NCI-H187 treated with DMSO at 0.1 percent for 48 hours (cell line): Measurements from ENCODE around the gene ANKK1.

Source experiments
- DNase-seq: peaks from one replicate; lab custom pipeline; 2025; lab: John Stamatoyannopoulos, UW

Gene ANKK1

DNA sequence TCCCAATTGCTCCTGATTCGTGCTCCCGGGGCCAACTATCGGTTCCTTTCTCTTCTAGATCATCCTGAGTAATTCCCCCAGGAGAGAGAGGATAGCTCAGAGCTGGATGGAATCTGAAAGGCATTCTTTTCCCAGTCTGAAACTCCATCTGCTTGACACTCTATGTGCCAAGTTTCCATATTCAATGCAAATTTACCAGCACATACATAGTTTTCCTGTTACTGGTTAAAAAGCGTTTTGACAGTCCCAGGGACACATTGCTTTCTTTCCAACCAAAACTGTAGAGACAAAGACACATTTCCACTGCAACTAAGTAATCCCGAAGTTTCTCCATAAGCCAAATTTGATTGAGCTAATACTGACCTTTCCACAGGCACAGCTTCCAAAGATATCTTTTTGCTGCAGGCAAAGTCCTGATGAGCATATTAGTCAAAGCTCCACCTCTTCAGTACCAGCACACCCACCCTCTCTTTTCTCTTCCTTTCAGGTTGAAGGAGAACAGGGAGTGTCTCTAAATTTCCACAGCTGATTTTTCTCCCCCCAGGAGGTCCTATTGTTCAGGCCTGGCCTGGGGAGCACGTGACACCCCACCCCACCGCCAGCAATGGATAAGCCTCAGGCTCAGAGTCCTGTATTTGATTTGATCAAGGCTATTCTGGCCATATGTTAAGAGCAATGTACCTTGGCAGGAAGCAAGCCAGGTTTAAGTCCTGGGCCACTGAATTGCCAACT lies 9.7 kb upstream of the ANKK1 start:
- no peak for DNase-seq

GRCh38 chr11:113378692-113379091 lies 8.9 kb upstream of the ANKK1 start:
- no peak for DNase-seq

- no peak for DNase-seq
Measured at GRCh38 chr11:113382121-113382520, 5.5 kb upstream of the ANKK1 start.

- DNase-seq: no peak
Measured at GRCh38 chr11:113384551-113384950, 3.0 kb upstream of the ANKK1 start.

GRCh38 chr11:113385749-113386148 lies 1.8 kb upstream of the ANKK1 start:
- DNase-seq: no peak

GRCh38 chr11:113386866-113387265 lies 713 bp upstream of the ANKK1 start:
- DNase-seq: no peak

DNA sequence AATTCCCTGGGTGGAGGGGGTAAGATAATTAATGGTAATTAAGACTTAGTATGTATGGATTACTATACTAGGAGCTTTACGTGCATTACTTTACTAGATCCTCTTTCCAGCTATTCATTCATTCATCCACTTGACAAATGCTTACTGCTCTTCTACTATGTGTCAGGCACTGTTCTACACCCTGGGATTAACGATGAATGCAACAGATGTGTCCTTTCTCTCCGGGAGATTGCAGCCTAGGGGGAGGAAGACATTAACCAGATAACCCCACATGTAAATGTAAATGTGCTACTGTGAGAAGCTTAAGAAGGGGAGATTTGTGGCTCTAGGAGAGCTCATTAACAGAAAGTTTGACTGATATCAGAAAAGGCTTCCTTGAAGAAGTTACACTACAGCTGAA lies 1.7 kb downstream of the ANKK1 start:
- no peak for DNase-seq

DNA sequence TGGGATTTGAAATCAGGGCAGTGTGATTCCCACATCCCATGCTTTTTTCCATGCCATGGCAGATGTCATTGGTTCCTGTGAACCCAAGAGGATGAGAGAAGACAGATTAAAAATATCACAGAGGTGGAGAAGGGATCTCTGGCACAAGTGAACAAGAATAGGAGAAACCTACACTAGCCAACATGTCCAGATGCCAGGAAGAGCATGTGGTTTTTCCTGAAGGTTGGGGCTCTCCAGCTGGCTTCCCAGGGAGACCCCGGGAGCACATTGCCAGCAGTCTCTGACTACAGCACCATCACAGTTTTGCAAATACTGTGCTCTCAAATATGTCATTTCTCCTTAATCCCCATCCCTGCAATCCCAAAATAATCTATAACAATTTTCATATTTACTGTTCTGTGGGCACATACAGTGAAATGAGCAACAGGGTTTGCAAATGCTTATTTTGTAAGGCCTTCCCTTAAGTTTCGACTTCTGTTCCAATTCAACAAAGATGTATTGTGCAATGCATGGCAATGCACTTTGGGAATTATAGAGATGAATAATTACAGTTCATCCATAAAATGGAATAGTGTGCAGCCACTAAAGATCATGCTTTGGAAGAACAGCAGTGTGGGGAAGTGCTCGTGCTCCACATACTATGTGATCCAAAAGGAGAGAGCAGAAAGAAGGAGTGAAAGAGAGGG lies 4.8 kb downstream of the ANKK1 start:
- DNase-seq: no peak

DNA sequence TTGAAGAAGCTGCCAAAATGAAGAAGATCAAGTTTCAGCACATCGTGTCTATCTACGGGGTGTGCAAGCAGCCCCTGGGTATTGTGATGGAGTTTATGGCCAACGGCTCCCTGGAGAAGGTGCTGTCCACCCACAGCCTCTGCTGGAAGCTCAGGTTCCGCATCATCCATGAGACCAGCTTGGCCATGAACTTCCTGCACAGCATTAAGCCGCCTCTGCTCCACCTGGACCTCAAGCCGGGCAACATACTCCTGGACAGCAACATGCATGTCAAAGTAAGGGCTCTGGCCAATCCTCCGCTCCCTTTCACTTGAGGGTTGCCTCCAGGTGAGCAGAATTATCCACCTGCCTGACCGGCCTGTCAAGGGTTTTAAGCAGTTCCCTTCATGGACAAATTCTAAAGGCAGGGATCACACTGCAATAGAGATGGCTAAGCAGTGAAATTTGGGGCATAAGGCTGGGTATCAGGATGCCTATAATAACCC lies 6.0 kb downstream of the ANKK1 start:
- DNase-seq: no peak

GRCh38 chr11:113394919-113395318 lies 7.3 kb downstream of the ANKK1 start:
- no peak for DNase-seq

- DNase-seq: no peak
Measured at GRCh38 chr11:113395782-113396336, 8.3 kb downstream of the ANKK1 start.

- no peak for DNase-seq
Measured at GRCh38 chr11:113396690-113397089, 9.1 kb downstream of the ANKK1 start.

GRCh38 chr11:113397212-113397611 lies 9.6 kb downstream of the ANKK1 start:
- DNase-seq: no peak

- DNase-seq: no peak
Measured at GRCh38 chr11:113397821-113398220, 10.2 kb downstream of the ANKK1 start.

- no peak for DNase-seq
Measured at GRCh38 chr11:113398669-113399430, 11.3 kb downstream of the ANKK1 start.

GRCh38 chr11:113400631-113401230 lies 13.2 kb downstream of the ANKK1 start:
- no peak for DNase-seq

- DNase-seq: peak; percentile 52
Measured at GRCh38 chr11:113401718-113402117, 14.1 kb downstream of the ANKK1 start.

DNA sequence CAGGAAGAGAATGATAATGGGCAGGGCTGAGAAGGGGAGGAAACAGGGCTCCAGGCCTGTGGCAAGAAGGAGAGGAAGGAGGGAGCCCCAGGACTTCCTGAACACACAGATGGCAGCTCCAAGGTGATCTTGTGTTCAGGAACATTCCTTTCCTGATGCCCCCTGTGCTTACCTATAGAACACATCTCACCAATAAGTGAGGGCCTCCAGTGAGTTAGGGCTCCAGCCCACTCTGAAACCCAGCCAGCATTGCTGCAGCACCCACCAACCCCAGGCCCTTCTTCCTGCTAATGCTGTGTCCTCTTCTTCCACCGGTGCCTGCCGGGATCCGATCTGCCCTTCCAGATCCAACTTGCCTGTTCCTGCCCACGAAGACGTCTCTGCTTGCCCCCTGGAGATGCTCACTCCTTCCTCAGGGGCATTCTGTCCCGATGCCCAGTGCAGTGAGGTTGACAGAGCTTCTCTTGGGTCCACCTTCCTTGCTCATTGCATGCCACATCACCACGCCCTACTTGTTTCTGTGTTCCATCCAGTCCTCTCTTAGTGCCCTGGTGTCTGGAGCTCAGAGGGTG lies 17.4 kb downstream of the ANKK1 start:
- DNase-seq: no peak

DNA sequence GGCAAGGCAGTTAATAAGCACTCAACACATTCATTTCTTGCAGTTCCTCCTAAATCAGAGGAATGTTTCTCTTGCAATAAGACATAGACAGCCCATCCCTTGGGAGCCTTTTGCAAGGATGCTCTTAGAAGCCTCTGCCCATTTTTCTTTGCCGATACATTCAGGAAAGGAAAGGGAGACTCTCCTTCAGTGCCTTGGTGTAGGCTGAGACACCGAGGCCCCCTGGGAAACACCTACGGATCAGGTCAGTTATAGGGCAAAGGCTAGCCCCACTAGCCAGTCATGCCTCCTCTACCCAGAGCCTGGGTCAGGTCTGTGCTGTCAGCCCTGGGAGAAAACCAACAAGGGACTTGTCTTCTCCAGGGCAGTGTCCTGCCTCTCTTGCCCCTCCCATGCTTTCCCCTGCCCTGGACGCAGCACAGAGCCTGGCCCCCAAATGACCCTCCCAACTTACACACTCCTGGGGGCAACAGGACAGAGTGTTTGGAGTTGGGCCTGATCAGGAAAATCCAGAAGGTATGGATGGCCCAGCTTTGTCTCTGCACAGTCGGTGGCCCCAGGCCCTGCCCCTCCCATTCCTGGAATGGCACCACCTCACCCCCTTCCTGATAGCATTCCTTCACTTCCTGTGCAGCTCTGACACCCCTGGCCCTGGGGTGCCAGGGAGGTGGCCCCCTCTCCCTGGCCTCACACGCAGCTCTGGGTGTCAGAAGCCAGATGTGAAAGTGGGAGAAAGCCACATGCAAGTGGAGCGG lies 18.3 kb downstream of the ANKK1 start:
- no peak for DNase-seq

- DNase-seq: no peak
Measured at GRCh38 chr11:113407163-113407562, 19.6 kb downstream of the ANKK1 start.

GRCh38 chr11:113408206-113408605 lies 20.6 kb downstream of the ANKK1 start:
- no peak for DNase-seq
